GM18499 (cell line): Measurements from ENCODE around the gene PP2D1.
"Not testable (repeated sequence)": the region's sequence is repeated elsewhere in the genome, so short reads cannot be mapped to it uniquely, and the experiment has no call there.

Experiments used
- ATAC-seq: cut with Tn5 transposase; IDR thresholded peaks from one replicate; pipeline ENCODE4 v1.9.1; 2021; ENCODE audit warnings: moderate number of reproducible peaks; ENCODE audit not compliant: insufficient read depth, unreplicated experiment

The PP2D1 gene

DNA sequence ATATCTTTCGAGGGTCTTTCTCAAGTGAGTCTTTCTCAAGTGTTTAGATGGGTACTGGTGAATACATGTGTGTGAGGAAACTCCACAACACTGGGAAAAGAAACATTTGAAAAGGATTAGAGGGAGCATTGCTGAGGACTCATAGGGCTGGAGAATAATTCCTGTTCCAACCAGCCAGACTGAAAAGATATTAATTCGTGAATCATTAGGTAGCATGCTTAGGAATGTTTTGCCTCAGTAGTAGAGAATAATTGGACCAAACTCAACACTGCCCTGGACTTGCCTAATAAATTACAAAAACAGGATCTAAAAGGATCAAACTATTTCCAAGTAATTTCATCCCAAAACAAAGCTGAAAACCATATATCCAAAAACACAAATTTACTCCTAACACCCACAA is 17.3 kb downstream of the PP2D1 start:
- ATAC-seq = no peak

DNA sequence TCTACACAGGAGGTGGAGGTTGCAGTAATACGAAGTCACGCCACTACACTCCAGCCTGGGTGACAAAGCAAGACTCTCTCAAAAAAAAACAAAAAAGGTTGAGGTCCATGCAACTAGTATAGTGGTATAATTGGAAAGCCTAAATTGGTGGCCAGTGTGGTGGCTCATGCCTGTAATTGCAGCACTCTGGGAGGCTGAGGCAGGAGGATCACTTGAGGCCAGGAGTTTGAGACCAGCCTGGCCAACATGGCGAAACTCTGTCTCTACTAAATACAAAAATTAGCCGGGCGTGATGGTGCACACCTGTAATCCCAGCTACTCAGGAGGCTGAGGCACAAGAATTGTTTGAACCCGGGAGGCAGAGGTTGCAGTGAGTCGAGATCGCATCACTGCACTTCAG is 23.2 kb downstream of the PP2D1 start:
- ATAC-seq = not testable (repeated sequence)

DNA sequence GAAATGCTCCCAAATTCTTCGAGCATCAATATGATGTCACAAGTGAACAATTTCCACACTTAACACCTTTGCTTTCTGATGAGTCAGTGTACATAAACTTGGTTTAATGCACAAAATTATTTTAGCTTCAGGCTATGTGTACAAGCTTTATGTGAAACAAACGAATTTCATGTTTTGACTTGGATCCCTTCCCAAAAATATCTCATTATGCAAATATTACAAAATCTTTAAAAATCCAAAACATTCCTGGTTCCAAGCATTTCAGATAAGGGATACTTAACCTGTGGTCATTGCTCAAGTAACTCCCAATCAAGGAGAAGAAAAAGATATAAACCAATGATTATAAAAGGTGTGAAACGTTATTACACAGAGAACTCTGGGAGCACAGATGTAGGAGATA is 40.0 kb downstream of the PP2D1 start:
- no peak for ATAC-seq

DNA sequence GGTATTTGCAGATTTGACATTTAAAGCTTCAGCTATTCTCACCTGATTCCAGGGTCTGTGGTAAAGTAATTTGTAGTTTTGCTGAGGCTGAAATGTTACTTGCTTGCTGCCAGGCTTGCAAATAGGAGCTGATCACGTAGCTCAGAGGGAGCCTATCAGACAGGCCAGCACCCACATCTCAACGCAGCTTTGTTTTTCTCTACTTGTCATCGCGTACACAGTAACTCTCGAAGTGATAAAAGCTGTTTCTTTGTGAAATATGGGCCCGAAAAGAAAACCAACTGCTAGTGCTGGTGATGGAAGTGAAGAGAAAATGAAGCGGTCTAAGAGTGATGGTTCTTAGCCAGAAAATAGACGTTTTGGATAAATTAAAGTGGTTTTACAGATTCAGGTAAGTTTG is 41.7 kb downstream of the PP2D1 start:
- no peak for ATAC-seq

DNA sequence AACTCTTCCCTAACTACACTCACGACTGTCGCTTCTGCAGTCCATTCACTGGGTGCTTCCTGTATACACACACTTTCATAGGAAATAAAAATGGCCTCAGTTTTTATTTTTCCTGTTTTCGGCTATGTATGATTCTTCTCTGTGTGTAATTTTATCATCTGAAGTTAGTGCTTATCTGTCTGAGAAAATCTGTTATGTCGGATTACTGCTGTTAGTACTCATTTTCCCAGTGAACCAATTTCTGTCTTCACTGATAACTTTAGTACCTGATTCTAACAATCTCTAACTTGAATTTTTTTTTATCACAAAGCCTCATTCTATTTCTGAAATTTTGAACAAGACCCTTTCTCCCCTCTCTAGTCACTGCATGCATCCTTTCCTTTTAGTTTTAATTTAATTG is 44.3 kb downstream of the PP2D1 start:
- ATAC-seq = no peak

DNA sequence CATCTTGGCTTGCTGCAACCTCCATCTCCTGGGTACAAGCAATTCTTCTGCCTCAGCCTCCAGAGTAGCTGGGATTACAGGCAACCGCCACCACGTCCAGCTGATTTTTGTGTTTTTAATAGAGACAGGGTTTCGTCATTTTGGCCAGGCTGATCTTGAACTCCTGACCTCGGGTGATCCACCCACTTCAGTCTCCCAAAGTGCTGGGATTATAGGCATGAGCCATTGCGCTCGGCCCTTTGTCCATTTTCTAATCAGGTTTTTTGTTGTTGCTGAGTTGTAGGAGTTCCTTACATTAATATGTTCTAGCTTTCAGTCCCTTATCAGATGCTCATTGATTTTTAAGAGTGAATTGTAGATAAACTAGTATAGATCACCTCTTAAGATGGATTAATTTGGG is 44.9 kb downstream of the PP2D1 start:
- ATAC-seq = no peak

DNA sequence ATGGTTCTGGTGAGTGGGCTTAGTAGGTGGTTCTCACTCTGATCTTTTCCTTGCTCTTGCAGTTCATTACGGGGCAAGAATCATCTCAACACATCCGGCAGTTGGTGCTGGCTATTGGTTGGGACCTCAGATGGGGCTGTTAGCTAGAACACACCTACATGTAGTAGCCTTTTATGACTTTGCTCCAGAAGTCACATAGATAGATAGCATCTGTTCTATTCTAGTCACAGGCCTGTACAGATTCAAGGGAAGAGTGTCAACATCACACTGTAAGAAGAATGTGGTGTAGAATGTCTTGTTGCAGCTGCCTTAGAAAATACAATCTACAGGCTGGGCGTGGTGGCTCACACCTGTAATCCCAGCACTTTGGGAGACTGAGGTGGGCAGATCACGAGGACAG is 50.1 kb downstream of the PP2D1 start:
- ATAC-seq = no peak

DNA sequence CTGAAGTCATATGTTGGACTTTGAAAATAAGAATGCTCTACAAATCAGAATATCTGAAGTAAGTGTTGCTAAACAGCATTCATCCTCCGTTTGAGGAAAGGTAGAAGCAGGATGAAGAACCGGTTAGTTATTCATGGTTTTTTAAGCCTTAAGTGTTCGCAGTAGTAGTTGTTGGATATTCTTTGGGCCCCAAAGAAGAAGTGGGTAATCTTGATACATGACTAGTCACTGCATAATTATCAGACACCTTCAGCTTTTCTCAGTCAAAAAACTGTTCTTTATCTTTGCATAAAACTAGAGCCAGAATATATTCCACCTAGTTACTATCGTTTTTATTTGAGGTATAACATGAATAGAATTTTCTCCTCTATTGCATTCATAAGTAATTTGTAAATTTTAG is 51.4 kb downstream of the PP2D1 start:
- ATAC-seq = no peak

DNA sequence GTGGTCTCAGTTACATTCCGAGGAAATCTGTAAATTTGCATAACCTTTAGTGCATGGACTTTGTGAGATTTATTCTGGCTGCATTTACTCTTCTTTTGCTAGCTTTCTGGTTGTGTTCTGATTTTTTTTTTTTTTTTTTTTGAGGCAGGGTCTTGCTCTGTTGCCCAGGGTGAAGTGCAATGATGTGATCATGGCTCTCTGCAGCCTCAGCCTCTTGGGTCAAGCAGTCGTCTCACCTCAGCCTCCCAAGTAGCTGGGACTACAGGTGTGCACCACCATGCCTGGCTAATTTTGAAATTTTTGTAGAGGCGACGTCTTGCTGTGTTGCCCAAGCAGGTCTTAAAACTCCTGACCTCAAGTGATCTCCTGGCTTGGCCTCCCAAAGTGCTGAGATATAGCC is 52.6 kb downstream of the PP2D1 start:
- no peak for ATAC-seq

DNA sequence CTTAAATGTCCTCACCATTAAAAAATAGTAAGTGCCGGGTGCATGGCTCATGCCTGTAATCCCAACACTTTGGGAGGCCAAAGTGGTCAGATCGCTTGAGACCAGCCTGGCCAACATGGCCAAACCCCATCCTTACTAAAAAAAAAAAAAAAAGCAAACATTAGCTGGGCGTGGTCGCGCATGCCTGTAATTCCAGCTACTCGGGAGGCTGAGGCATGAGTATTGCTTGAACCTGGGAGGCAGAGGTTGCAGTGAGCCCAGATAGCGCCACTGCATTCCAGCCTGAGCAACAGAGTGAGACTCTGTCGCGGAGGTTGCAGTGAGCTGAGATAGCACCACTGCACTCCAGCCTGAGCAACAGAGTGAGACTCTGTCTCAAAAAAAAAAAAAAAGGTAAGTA is 54.7 kb downstream of the PP2D1 start:
- ATAC-seq = not testable (repeated sequence)

DNA sequence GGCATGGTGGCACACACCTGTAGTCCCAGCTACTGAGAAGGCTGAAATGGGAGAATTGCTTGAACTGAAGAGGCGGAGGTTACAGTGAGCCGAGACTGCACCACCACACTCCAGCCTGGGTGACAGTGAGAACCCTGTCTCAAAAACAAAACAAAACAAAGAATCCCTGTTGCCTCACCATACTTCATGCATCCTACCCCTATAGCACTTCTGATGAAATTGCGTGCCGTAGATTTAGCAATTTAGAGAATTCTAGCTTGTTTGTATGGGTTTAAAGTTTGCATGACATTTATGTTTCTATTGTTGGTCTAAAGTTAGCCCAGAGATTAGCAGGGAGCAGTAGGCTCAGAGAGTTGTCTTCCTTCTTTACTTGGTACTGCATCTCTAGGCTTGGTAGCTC is 57.4 kb downstream of the PP2D1 start:
- ATAC-seq = no peak

DNA sequence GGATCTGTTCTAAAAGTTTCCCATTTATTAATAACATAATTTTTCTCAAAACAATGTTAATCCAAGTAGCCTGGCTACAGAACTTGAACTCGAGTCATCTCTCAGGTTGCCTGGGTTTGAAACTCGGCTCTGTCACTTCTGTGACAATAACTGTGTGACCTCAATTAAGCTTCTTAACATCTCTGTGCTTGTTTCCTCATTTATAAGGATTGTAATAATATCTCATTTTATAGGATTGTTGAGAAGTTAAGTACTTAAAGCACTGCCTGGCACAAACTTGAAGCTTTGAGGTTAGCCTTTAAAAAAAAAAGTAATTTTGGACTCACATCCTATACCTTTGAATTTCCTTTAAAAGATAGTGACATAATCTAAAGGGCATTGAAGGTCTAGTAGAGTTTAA is 61.7 kb downstream of the PP2D1 start:
- no peak for ATAC-seq

DNA sequence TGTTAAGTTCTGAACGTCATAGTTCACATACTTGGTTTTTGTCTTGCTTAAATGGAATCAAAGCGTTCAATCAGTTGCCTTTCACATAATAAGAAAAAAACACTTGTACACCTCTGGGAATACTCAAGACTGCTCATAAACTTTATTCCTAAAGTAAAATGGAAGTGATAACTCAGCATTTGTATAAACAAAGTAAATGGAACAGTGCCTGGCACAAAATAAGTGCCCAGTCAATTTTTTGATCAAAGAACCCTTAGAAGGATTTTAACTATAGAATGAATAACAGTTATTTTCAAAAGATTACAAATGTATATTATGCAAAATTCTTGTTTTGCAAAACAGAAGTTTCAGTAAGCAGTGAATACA is 63.9 kb downstream of the PP2D1 start:
- ATAC-seq = no peak

DNA sequence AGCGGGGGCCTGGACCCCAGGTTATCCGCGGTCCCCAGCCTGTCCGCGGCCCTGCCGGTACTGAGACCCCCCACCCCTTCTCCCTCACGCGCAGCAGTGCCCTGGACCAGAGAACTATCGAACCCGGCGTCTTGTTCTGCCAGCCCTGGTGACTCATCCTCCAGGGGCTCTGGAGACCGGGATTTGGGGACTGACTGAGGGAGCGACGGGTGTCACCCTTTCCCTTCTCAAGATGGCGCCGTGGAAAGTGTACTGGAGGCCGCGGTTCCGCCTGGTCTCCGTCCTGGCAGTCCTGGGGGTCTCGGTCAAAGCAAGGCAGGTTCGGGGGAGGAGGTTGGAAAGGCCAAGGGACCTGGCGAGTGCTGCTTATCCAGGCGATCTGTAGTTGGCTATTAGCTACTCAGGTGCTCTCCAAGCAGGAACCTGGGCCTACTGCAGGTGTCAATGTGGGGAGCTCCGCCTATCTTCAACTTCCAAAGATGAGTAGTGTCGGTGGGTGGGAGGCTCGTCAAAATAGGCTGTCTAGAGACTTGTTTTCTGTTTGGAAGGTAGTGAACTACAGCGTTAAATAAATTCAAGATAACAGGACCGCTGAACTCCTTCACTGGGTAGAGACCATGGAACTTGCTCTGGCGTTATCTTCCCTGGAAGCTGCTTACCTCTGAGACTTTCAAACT is 64.4 kb downstream of the PP2D1 start:
- ATAC-seq = no peak

DNA sequence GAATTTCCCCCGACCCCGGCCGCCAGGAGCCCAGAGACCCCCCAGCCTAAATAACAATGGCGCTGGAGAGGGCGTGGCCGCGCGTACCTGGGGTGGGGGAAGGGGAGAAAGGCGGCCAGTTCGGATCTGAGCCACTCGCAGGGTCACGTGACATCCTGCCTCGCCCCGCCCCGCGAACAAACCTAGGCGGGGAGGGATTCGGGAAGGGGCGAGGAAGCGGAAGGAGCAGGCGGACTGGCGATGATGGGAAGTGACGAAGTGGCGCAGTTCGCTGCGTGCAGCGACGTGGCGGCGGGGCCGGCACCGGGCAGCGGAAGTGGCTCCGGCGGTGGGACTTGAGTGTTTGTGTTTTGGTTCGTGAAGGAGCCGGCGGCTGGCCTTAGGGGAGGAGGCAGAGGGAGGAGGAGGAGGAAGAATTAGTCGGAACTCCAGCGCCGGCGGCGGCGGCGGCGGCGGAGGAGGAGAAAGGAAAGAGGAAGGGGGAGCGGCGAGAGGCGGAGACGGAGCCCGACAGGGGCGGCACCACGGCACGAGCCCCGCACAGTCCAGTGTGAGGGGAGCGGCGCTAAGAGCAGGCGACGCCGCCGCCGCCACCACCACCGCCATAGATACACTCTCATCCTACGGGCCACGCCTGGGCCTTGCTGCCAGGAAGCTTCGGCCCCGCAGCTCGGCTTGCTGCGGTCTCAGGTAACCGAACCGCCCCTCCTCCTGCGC is 65.1 kb downstream of the PP2D1 start, which contains the start of gene RAB5A:
Gene RAB5A, plus strand, starts transcription at position 266 of the 717 bp plus-strand sequence. CDS start 3,802 bp downstream, outside the sequence.
- peak; percentile 95 for ATAC-seq

DNA sequence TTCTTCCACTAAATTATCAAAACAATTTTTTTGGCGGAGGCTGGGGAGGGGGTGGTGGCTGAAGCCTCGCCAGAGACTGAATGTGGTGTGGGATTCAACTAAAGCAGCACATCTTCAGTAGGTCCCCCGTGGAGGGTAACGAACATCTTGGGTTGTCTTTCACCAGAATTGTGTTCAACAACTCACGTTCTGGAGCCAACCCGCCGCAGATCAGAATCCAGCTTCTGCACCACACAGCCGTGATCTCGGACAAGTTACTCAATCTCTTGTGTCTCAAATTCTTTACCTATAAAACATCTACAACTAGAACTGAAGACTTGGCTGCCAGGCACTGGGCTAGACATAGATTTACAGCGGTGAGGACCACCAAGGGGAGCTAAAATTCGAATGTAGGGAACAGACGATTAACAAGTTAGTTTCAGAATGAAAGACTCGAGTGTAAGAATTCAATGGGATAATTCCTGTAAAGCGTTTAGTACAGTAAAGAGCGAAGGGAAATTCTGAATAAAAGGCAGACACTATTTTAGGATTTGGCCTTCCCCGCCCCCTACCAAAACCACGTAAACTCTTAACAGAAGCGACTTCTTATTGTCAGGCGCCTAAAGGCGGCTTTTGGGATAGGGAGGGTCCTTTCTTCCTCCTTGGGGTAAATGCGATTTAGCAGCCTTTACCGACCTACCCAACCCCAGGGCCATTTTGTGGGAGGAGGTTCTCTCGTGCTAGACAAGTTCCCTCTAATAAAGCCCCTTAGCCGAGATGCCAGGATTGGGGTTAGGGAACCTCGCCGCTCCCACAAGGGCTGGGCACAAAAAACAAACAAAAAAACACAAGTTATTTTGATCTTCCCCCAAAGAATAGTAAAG is 65.9 kb downstream of the PP2D1 start:
- peak; percentile 2 for ATAC-seq

DNA sequence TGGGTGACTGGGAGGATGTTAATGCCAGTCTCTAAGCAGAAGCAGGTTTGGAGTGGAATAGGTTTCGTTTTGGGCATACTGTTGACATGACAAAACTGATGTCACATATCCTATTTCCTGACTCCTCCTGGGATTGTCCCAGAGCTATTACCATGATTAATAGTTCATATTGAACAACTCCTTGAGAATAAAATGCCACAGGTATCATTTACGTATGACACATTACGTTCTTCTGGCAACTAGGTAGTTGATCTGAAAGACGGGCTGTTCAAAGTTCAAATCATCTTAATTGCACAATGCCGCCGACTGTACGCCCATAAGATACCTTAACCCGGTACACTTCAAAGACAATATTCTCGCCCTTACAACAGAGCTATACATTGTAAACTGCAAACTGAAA is 66.5 kb downstream of the PP2D1 start:
- no peak for ATAC-seq

DNA sequence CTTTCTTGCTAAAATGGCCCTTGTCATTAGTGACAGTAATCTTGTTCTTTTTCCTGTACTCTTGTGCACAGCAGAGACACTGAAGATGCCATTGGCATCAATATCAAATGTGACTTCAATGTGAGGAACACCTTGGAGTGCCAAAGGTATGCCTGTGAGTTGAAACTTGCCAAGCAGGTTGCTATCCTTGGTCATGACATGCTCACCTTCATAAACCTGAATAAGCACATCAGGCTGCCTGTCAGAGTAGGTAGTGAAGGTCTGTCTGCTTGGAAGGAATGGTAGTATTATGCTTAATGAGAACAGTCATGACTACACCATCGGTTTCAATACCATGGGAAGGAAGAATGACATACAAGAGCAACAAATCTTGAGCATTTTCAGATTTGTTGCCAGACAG is 71.4 kb downstream of the PP2D1 start:
- no peak for ATAC-seq

DNA sequence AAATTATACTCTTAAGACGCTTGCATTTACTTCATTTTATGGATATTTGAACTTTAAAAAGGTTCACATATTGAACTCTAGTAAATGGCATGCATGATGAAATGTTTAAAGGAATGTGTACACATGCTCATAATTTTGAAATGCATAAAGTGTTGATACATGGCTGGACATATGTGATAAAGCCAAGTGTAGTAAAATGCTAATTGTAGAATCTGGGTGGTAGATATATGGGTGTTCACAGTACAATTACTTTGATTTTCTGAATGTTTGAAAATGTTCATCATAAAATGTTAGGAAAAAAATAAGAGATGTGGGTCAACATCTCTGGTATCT is 73.8 kb downstream of the PP2D1 start:
- no peak for ATAC-seq

DNA sequence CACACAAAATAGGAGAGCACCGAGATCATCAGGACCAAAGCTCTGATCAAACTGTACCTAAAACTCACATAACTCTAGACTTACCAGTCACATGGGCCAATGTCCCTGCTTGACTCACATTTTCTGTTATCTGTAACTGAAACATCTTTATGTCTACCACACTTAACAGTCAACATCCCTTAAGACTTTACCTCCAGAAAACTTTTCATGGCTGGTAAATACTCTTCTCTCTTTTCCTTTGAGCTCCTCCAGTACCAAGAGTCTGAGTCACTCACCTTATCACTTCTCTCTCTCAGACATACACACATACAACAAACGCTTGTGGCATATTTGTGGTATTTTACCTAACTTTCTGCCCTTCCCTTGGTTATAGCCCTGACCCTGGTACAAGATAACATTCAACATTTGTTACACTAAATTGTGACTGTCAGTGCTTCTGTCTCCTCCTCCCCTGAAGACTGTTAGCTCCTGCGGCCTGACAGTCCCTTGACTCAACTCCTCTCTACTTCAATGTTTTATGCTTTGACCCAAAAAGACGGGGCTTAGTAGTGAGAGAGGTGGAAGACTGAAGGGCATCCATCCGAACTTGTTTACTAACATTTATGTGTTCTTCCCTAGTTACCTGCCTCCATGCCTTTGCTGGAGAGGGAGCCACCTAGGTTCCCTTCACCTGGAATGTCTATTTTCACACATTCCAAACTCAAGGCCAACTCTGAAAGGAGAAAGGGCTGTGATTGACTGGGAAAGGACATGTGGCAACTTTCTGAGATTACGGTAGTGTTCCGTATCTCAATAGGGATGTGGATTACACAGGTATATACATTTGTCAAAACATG is 74.4 kb downstream of the PP2D1 start:
- ATAC-seq = no peak
